ENCODE data around the gene NCOR2.
"Not testable (repeated sequence)": the region's sequence is repeated elsewhere in the genome, so short reads cannot be mapped to it uniquely, and the experiment has no call there.

Gene NCOR2

GRCh38 chr12:124599074-124599999, 31.9 kb upstream of the NCOR2 start:
- DNase-seq: no peak

GRCh38 chr12:124597041-124597440, 29.6 kb upstream of the NCOR2 start:
- DNase-seq: no peak

GRCh38 chr12:124595444-124595843, 28.0 kb upstream of the NCOR2 start:
- no peak for DNase-seq

GRCh38 chr12:124594851-124595250, 27.4 kb upstream of the NCOR2 start:
- DNase-seq: no peak

GRCh38 chr12:124593851-124594401, 26.5 kb upstream of the NCOR2 start:
- DNase-seq: no peak

- no peak for DNase-seq
Measured at GRCh38 chr12:124593176-124593575, 25.8 kb upstream of the NCOR2 start.

- DNase-seq: no peak
Measured at GRCh38 chr12:124592481-124593160, 25.2 kb upstream of the NCOR2 start.

- no peak for DNase-seq
Measured at GRCh38 chr12:124592050-124592449, 24.6 kb upstream of the NCOR2 start.

GRCh38 chr12:124590447-124590846, 23.0 kb upstream of the NCOR2 start:
- DNase-seq: no peak

- no peak for DNase-seq
Measured at GRCh38 chr12:124588751-124589267, 21.4 kb upstream of the NCOR2 start.

GRCh38 chr12:124588018-124588634, 20.7 kb upstream of the NCOR2 start:
- DNase-seq: no peak

- DNase-seq: peak in 1 of 2 experiments; percentile 43
Measured at GRCh38 chr12:124586756-124587155, 19.3 kb upstream of the NCOR2 start.

GRCh38 chr12:124584494-124584893, 17.1 kb upstream of the NCOR2 start:
- DNase-seq: not testable (repeated sequence)

GRCh38 chr12:124583854-124584253, 16.4 kb upstream of the NCOR2 start:
- no peak for DNase-seq

- no peak for DNase-seq
Measured at GRCh38 chr12:124582108-124582424, 14.7 kb upstream of the NCOR2 start.

GRCh38 chr12:124581307-124582107, 14.1 kb upstream of the NCOR2 start:
- DNase-seq: no peak

- no peak for DNase-seq
Measured at GRCh38 chr12:124579921-124580517, 12.6 kb upstream of the NCOR2 start.

- DNase-seq: no peak
Measured at GRCh38 chr12:124578854-124579253, 11.4 kb upstream of the NCOR2 start.

GRCh38 chr12:124578445-124578844, 11.0 kb upstream of the NCOR2 start:
- no peak for DNase-seq

- peak in 1 of 2 experiments; percentile 18 for DNase-seq
Measured at GRCh38 chr12:124577986-124578385, 10.6 kb upstream of the NCOR2 start.

GRCh38 chr12:124577374-124577773, 10.0 kb upstream of the NCOR2 start:
- no peak for DNase-seq

- no peak for DNase-seq
Measured at GRCh38 chr12:124576061-124576650, 8.7 kb upstream of the NCOR2 start.

Measured in NCI-H526 (cell line).